GM18861 (cell line): ENCODE data around the gene IGF2R.
A peak's percentile ranks its signal among the peaks of the same experiment; 100 is the strongest.

ENCODE experiments used
- ATAC-seq: cut with Tn5 transposase; IDR thresholded peaks from one replicate; pipeline ENCODE4 v1.9.1; 2021; ENCODE audit not compliant: unreplicated experiment

IGF2R gene

GRCh38 chr6:160024152-160024551 lies 55.3 kb downstream of the IGF2R start:
- no peak for ATAC-seq

GRCh38 chr6:160027076-160027475 lies 58.2 kb downstream of the IGF2R start:
- ATAC-seq, result no peak

- no peak for ATAC-seq
Observed at GRCh38 chr6:160027931-160028330, 59.0 kb downstream of the IGF2R start.

- ATAC-seq, result peak; percentile 79
Observed at GRCh38 chr6:160028487-160029275, 59.8 kb downstream of the IGF2R start.

GRCh38 chr6:160029525-160029924 lies 60.6 kb downstream of the IGF2R start:
- no peak for ATAC-seq

GRCh38 chr6:160030103-160030502 lies 61.2 kb downstream of the IGF2R start:
- no peak for ATAC-seq

- no peak for ATAC-seq
Observed at GRCh38 chr6:160031442-160031841, 62.6 kb downstream of the IGF2R start.

GRCh38 chr6:160031871-160032270 lies 63.0 kb downstream of the IGF2R start:
- ATAC-seq, result no peak

- ATAC-seq, result no peak
Observed at GRCh38 chr6:160032538-160032937, 63.7 kb downstream of the IGF2R start.

GRCh38 chr6:160034036-160034930 lies 65.4 kb downstream of the IGF2R start:
- ATAC-seq, result no peak

GRCh38 chr6:160035241-160035640 lies 66.4 kb downstream of the IGF2R start:
- ATAC-seq, result no peak

GRCh38 chr6:160035693-160036330 lies 66.9 kb downstream of the IGF2R start:
- no peak for ATAC-seq

GRCh38 chr6:160036331-160036695 lies 67.4 kb downstream of the IGF2R start:
- no peak for ATAC-seq

GRCh38 chr6:160036790-160037206 lies 67.9 kb downstream of the IGF2R start:
- ATAC-seq, result no peak

GRCh38 chr6:160038479-160038878 lies 69.6 kb downstream of the IGF2R start:
- ATAC-seq, result no peak

GRCh38 chr6:160039441-160039840 lies 70.6 kb downstream of the IGF2R start:
- no peak for ATAC-seq

- ATAC-seq, result no peak
Observed at GRCh38 chr6:160040055-160040454, 71.2 kb downstream of the IGF2R start.

- no peak for ATAC-seq
Observed at GRCh38 chr6:160040527-160041264, 71.8 kb downstream of the IGF2R start.

GRCh38 chr6:160041608-160042007 lies 72.7 kb downstream of the IGF2R start:
- no peak for ATAC-seq

- ATAC-seq, result no peak
Observed at GRCh38 chr6:160042014-160042773, 73.3 kb downstream of the IGF2R start.
